Esophagus squamous epithelium (tissue), 5 donors: ENCODE measurements around the gene AP2A2. TPM values are rescaled to one million over a fixed set of nuclear protein-coding genes. Genes with fewer than 3 reads are reported as not detected.

Source experiments
- DNase-seq: peaks from one replicate; lab custom pipeline; 2025; lab: John Stamatoyannopoulos, UW
- H3K27ac ChIP-seq, 4 donors: fragments of 200-600 bp; sonication (generic); one replicate each; pipeline ENCODE4 v1.5.1; 2016 to 2019; ENCODE audit warnings: mild to moderate bottlenecking in 1 of 4
- H3K27me3 ChIP-seq, 4 donors: fragments of 200-600 bp; sonication (generic); 1 replicate in 3 of 4; 2 replicates in 1 of 4; pipeline versions ENCODE4 v1.5.1 to v1.6.0; 2017 to 2021; ENCODE audit warnings: antibody characterized with exemption in 1 of 4
- H3K36me3 ChIP-seq, 3 donors: fragments of 200-600 bp; sonication (generic); one replicate each; pipeline ENCODE4 v1.5.1; 2016 to 2019
- H3K4me1 ChIP-seq, 3 donors: fragments of 200-600 bp; sonication (generic); one replicate each; pipeline ENCODE4 v1.5.1; 2017 to 2019
- H3K4me3 ChIP-seq, 4 donors: fragments of 200-600 bp; sonication (generic); 1 replicate in 3 of 4; 2 replicates in 1 of 4; pipeline ENCODE4 v1.5.1; 2016 to 2019; ENCODE audit warnings: mild to moderate bottlenecking in 2 of 4, moderate library complexity in 1 of 4
- H3K9me3 ChIP-seq, 3 donors: fragments of 200-600 bp; sonication (generic); one replicate each; pipeline ENCODE4 v1.5.1; 2016 to 2019
- POLR2A ChIP-seq, 4 donors: fragments of 450-650 bp; IDR thresholded peaks; one replicate each; pipeline ENCODE4 v1.6.1; 2017; ENCODE audit warnings: antibody characterized with exemption in 4 of 4, mild to moderate bottlenecking in 4 of 4, moderate library complexity in 3 of 4
- WGBS, 2 donors: methylation state at CpG; one replicate each; pipeline ENCODE4 v1.1.5; 2018; 5-methylcytosine and 5-hydroxymethylcytosine counted together
- intact Hi-C: fragments of 100-400 bp; cut with DNase I; formaldehyde crosslinking; loops from one replicate; pipeline ENCODE4 v1.15.0; 2022
- total RNA-seq, 4 donors: library from RNA; depleted of rRNA; stranded (reverse); fragments of >200 nt; gene quantifications; one replicate each; pipeline ENCODE4 v1.1.0, GENCODE V29; 2016
- TF ChIP-seq, protein P1 (sequence below), 6 experiments: fragments of 450-650 bp in 4 of 6; fragments of 200-600 bp in 2 of 6; sonication (generic) in 2 of 6; IDR thresholded peaks; one replicate each; pipeline ENCODE4 v1.5.1; 2016 to 2019; ENCODE audit warnings: antibody characterized with exemption in 6 of 6, mild to moderate bottlenecking in 4 of 6, moderate library complexity in 4 of 6
- donor health status: DM: yes; HTN: yes; CAD: no.

The AP2A2 gene
- total RNA-seq, 4 donors from 2014 or later = 19.8 to 48.6 (median 28.5) TPM

- H3K27ac ChIP-seq = no peak overlapping the region
- no peak for DNase-seq
- 90 to 92% methylated on average over 20 to 25 of the region's 28 CpGs for WGBS, 2 donors
- H3K27me3 ChIP-seq = no peaks in the 10 kb centered on the region
- H3K4me3 ChIP-seq = no peak overlapping the region
- H3K4me1 ChIP-seq = no peaks in the 10 kb centered on the region
- no peaks in the 10 kb centered on the region for H3K9me3 ChIP-seq
- intact Hi-C loops = no loop called here
- TF ChIP-seq POLR2A (IDR thresholded peaks at IDR 0.05) = no peak
- TF ChIP-seq, protein P1, sequence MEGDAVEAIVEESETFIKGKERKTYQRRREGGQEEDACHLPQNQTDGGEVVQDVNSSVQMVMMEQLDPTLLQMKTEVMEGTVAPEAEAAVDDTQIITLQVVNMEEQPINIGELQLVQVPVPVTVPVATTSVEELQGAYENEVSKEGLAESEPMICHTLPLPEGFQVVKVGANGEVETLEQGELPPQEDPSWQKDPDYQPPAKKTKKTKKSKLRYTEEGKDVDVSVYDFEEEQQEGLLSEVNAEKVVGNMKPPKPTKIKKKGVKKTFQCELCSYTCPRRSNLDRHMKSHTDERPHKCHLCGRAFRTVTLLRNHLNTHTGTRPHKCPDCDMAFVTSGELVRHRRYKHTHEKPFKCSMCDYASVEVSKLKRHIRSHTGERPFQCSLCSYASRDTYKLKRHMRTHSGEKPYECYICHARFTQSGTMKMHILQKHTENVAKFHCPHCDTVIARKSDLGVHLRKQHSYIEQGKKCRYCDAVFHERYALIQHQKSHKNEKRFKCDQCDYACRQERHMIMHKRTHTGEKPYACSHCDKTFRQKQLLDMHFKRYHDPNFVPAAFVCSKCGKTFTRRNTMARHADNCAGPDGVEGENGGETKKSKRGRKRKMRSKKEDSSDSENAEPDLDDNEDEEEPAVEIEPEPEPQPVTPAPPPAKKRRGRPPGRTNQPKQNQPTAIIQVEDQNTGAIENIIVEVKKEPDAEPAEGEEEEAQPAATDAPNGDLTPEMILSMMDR (IDR thresholded peaks at IDR 0.05) = no peak
- no peaks in the 10 kb centered on the region for H3K36me3 ChIP-seq
Measured at GRCh38 chr11:1022908-1023810, 97.5 kb downstream of the AP2A2 start.

- Histone ChIP-seq H3K4me1 (no peaks in the 10 kb centered on the region), H3K9me3 (no peaks in the 10 kb centered on the region), H3K27ac (no peak overlapping the region), H3K4me3 (no peak overlapping the region), H3K27me3 (peaks cover 0 to 3% (median 0%) of the 10 kb centered on the region in 4 donors), H3K36me3 (no peaks in the 10 kb centered on the region)
- TF ChIP-seq, protein P1 (IDR thresholded peaks at IDR 0.05) = no peak
- no peak for TF ChIP-seq POLR2A (IDR thresholded peaks at IDR 0.05)
- 86% methylated on average over 7 of the region's 50 CpGs; no CpG with 5 or more reads in 1 of the 2 donors for WGBS, 2 donors
- DNase-seq = no peak
- intact Hi-C loops = no loop called here
Measured at GRCh38 chr11:1023811-1024596, 98.3 kb downstream of the AP2A2 start.

DNA sequence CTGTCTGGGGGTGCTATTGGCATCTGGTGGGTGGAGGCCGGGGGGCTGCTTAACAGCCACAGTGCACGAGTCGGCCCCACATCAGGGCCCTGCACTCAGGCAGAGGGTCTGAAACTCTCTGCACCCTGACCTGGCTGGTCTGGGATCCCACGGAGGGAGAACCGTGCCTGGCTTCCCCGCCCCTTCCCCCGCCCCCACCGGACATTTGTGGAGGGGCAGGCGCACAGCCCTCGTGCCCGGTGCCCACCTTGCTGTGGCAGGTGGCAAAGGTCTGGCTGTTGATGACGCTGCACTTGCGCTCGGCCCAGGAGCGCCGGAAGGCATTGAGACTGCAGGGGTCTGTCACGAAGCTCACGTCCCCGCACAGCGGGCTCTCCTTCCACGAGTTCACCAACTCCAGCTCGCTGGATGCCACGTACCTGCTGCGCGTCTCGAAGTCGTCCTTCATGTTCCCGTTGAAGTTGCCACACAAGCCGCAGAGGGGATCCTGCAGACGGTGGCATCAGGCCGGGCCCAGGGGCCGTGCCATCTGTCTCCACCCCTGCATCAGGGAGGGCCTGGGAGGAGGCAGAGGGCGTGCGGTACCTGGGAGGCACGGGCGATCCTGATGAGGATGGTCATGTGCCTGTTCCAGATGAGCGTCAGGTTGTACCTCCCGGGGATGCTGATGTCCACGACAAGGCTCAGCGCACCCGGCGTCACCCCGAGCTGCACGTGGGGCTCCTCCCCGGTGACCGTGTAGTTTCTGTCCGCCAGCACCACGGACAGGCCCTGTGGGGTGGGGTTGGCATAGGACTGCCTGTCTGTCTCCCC lies 99.1 kb downstream of the AP2A2 start:
- no peak overlapping the region for H3K4me3 ChIP-seq
- H3K27me3 ChIP-seq = peaks cover 0 to 11% (median 0%) of the 10 kb centered on the region in 4 donors
- H3K27ac ChIP-seq = no peak overlapping the region
- DNase-seq = no peak
- H3K9me3 ChIP-seq = no peaks in the 10 kb centered on the region
- 89 to 92% methylated on average over 12 to 17 of the region's 48 CpGs for WGBS, 2 donors
- TF ChIP-seq POLR2A (IDR thresholded peaks at IDR 0.05) = no peak
- no peaks in the 10 kb centered on the region for H3K36me3 ChIP-seq
- intact Hi-C loops = no loop called here
- no peaks in the 10 kb centered on the region for H3K4me1 ChIP-seq

DNA sequence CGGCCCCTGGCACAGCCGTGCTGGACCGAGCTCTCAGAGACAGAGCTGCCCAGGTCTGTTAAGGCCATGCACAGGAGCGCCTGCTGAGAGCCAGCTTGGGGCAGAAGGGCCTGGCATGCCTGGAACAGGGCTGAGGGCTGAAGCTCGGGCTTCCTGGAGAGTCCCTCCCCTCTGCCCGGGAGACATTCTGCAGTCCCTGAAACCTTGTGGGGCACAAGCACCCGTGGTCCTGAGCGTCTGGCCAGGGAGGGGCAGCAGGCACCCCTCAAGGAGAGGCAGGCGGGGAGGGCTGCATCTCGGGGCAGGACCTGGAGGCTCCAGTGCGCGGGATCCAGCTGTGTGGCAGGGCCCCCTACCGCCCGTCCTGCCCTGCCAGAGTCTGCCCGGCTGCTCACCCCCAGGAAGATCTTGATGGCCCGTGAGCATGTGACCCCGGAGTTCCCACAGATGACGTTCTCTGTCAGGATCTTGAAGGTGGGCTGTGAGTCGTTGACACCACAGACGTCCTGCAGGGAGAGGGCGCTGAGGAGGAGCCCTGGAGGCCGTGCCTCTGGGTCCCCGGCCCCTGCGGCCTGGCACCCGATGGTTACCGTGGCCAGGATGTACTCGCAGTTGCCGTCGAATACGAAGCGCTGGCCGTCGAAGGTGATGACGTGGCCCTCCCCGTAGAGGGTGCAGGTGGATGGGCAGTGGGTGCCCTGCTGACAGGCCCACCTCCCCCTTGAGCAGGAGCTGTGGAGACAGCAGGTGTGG lies 99.9 kb downstream of the AP2A2 start:
- WGBS, 2 donors = 58% methylated on average over 12 of the region's 35 CpGs; no CpG with 5 or more reads in 1 of the 2 donors
- Histone ChIP-seq H3K27ac (no peak overlapping the region), H3K36me3 (no peaks in the 10 kb centered on the region), H3K4me1 (no peaks in the 10 kb centered on the region), H3K27me3 (peaks cover 0 to 19% (median 0%) of the 10 kb centered on the region in 4 donors), H3K9me3 (no peaks in the 10 kb centered on the region), H3K4me3 (no peak overlapping the region)
- intact Hi-C loops = no loop called here
- no peak for DNase-seq
- no peak for TF ChIP-seq POLR2A (IDR thresholded peaks at IDR 0.05)
- TF ChIP-seq, protein P1 (IDR thresholded peaks at IDR 0.05) = no peak

DNA sequence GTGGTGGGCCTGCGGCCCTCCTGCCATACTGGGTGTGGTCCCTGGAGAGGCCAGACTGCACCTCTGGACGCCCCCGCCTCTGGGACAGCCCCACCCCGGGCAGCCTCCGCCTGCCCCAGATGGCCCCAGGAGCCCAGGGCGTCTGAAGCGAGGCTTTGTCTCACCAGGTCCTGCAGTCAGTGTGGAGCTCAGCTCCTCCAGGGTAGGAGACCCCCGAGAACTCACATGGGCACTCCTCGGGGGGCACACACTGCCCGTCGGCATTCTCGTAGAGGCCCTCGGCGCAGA lies 100.4 kb downstream of the AP2A2 start:
- no peaks in the 10 kb centered on the region for H3K4me1 ChIP-seq
- H3K36me3 ChIP-seq = no peaks in the 10 kb centered on the region
- 70% methylated on average over 6 of the region's 14 CpGs; no CpG with 5 or more reads in 1 of the 2 donors for WGBS, 2 donors
- peaks cover 0 to 24% (median 0%) of the 10 kb centered on the region in 4 donors for H3K27me3 ChIP-seq
- DNase-seq = no peak
- intact Hi-C loops = no loop called here
- no peak overlapping the region for H3K4me3 ChIP-seq
- H3K27ac ChIP-seq = no peak overlapping the region
- H3K9me3 ChIP-seq = no peaks in the 10 kb centered on the region
- no peak for TF ChIP-seq POLR2A (IDR thresholded peaks at IDR 0.05)
- TF ChIP-seq, protein P1 (IDR thresholded peaks at IDR 0.05) = no peak
